PFSK-1 (cell line): ENCODE measurements around the gene C1orf35.

Source experiments
- FOXP2 ChIP-seq: optimal IDR thresholded peaks from 2 replicates; pipeline ENCODE3; 2011; ENCODE audit warnings: borderline replicate concordance, control low read depth, inconsistent platforms; ENCODE audit not compliant: insufficient read depth; ENCODE audit errors: extremely low read length, extremely low read depth
- POLR2AphosphoS5 ChIP-seq: IDR thresholded peaks from 2 replicates; pipeline ENCODE4 v1.6.1; 2012; ENCODE audit warnings: low read depth, mild to moderate bottlenecking, control low read depth, low read length, moderate library complexity
- SIN3A ChIP-seq: IDR thresholded peaks from 2 replicates; pipeline ENCODE4 v1.6.1; 2012; ENCODE audit warnings: mild to moderate bottlenecking, low read length, moderate library complexity, borderline replicate concordance; ENCODE audit not compliant: insufficient read depth
- TAF1 ChIP-seq: IDR thresholded peaks from 2 replicates; pipeline ENCODE4 v1.6.1; 2012; ENCODE audit warnings: low read length, control low read depth, borderline replicate concordance; ENCODE audit not compliant: insufficient read depth
- TF ChIP-seq, protein P1 (sequence below), 2 experiments: IDR thresholded peaks; 2 replicates each; pipeline versions ENCODE4 v1.6.1 to v1.8.0; 2011 to 2012; ENCODE audit warnings: low read depth in 2 of 2, low read length in 2 of 2, control low read depth in 1 of 2, inconsistent platforms in 1 of 2, mild to moderate bottlenecking in 1 of 2, moderate library complexity in 1 of 2; ENCODE audit not compliant: insufficient read depth in 1 of 2

DNA sequence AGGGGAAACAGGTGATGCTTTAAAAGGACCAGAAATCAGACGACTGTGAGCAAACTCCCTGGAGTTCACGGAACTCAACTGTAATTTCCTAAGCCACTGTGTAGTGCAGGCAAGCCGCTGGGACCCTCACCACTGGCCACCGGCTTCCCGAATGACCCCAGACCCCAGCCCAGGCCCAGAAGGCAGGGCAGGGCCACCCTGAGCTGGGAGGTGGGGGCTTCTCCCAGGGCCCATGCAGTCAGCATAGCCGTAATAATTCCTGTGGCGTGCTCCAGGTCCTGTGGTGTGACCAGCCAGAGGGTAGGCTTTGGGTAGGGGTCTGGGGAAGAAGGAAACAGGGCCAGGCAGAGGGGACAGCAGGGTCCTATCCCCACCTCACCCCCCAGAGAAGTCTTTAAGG, 24.1 kb downstream of the C1orf35 start:
- TF ChIP-seq POLR2AphosphoS5, result no peak
- TF ChIP-seq, protein P1, sequence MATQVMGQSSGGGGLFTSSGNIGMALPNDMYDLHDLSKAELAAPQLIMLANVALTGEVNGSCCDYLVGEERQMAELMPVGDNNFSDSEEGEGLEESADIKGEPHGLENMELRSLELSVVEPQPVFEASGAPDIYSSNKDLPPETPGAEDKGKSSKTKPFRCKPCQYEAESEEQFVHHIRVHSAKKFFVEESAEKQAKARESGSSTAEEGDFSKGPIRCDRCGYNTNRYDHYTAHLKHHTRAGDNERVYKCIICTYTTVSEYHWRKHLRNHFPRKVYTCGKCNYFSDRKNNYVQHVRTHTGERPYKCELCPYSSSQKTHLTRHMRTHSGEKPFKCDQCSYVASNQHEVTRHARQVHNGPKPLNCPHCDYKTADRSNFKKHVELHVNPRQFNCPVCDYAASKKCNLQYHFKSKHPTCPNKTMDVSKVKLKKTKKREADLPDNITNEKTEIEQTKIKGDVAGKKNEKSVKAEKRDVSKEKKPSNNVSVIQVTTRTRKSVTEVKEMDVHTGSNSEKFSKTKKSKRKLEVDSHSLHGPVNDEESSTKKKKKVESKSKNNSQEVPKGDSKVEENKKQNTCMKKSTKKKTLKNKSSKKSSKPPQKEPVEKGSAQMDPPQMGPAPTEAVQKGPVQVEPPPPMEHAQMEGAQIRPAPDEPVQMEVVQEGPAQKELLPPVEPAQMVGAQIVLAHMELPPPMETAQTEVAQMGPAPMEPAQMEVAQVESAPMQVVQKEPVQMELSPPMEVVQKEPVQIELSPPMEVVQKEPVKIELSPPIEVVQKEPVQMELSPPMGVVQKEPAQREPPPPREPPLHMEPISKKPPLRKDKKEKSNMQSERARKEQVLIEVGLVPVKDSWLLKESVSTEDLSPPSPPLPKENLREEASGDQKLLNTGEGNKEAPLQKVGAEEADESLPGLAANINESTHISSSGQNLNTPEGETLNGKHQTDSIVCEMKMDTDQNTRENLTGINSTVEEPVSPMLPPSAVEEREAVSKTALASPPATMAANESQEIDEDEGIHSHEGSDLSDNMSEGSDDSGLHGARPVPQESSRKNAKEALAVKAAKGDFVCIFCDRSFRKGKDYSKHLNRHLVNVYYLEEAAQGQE (IDR thresholded peaks at IDR 0.05; ENCODE audit: insufficient read depth in 1 of 2, low read depth in 2 of 2, low read length in 2 of 2), result no peak
- no peak for TF ChIP-seq TAF1
- no peak for TF ChIP-seq SIN3A
- no peak for TF ChIP-seq FOXP2
